ENCODE results near the gene FOXG1.

DNA sequence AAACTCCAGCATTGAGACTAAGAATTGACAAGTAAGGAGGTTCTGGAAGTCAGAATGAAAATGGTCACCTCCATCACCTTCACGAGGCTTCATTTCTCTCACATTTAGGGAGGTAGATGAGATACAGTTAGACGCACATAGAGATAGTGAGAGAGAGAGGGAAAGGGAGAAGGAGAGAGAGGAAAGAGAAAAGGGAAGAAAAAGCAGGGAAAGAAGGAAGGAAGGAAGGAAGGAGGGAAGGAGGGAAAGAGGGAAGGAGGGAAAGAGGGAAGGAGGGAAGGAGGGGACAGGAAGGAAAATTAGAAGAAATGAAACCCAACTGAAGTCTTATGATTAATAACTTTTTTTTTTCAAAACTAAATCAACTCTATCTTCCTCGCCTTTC lies 10.7 kb upstream of the FOXG1 start:
- TF ChIP-seq, protein P1, sequence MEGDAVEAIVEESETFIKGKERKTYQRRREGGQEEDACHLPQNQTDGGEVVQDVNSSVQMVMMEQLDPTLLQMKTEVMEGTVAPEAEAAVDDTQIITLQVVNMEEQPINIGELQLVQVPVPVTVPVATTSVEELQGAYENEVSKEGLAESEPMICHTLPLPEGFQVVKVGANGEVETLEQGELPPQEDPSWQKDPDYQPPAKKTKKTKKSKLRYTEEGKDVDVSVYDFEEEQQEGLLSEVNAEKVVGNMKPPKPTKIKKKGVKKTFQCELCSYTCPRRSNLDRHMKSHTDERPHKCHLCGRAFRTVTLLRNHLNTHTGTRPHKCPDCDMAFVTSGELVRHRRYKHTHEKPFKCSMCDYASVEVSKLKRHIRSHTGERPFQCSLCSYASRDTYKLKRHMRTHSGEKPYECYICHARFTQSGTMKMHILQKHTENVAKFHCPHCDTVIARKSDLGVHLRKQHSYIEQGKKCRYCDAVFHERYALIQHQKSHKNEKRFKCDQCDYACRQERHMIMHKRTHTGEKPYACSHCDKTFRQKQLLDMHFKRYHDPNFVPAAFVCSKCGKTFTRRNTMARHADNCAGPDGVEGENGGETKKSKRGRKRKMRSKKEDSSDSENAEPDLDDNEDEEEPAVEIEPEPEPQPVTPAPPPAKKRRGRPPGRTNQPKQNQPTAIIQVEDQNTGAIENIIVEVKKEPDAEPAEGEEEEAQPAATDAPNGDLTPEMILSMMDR (IDR thresholded peaks at IDR 0.05), result no peak
- no peak for TF ChIP-seq POLR2AphosphoS5 (IDR thresholded peaks at IDR 0.05; ENCODE audit: insufficient read depth in 1 of 2, low read depth in 1 of 2)
- TF ChIP-seq POLR2A (IDR thresholded peaks at IDR 0.05), result no peak

All from vagina (tissue), 2 donors.